Measurements from ENCODE around the gene SLC3A2. TPM values are rescaled to one million over a fixed set of nuclear protein-coding genes. Genes with fewer than 3 reads are reported as not detected.

Gene SLC3A2
- total and polyA plus RNA-seq, 8 donors, result 66.9 to 331 (median 75.1) TPM

- peaks cover 0 to 4% (median 0%) of the 10 kb centered on the region in 3 donors for H3K4me1 ChIP-seq
- FAIRE-seq (no peak), DNase-seq (no peak), ATAC-seq (no peak)
- no peak overlapping the region for H3K27ac ChIP-seq
- H3K9me3 ChIP-seq, result no peaks in the 10 kb centered on the region
- H3K4me3 ChIP-seq, result no peak overlapping the region
- no peaks in the 10 kb centered on the region for H3K36me3 ChIP-seq
- peaks cover 0 to 2% (median 0%) of the 10 kb centered on the region in 4 donors for H3K27me3 ChIP-seq
- 91 to 94% methylated on average over 11 of the region's 11 CpGs for WGBS, 2 donors
- no peak for TF ChIP-seq CTCF (IDR thresholded peaks at IDR 0.05)
- intact Hi-C loops (cut with DNase I), result loop anchor here in 1 of 3 donors (10.0 kb wide), 1 partner anchor 287 kb away; no protein-coding TSS in a partner anchor
Observed at GRCh38 chr11:62917906-62918502, 37.3 kb downstream of the SLC3A2 start.

- no peak overlapping the region for H3K4me3 ChIP-seq
- no peak for ATAC-seq
- DNase-seq, result no peak
- peaks cover 0 to 3% (median 0%) of the 10 kb centered on the region in 4 donors for H3K27me3 ChIP-seq
- H3K36me3 ChIP-seq, result no peaks in the 10 kb centered on the region
- no peak for FAIRE-seq
- no peak overlapping the region for H3K27ac ChIP-seq
- peaks cover 0 to 4% (median 0%) of the 10 kb centered on the region in 3 donors for H3K4me1 ChIP-seq
- H3K9me3 ChIP-seq, result no peaks in the 10 kb centered on the region
- intact Hi-C loops (cut with DNase I), result loop anchor here in 1 of 3 donors (10.0 kb wide), 1 partner anchor 286 kb away; no protein-coding TSS in a partner anchor
- no peak for TF ChIP-seq CTCF (IDR thresholded peaks at IDR 0.05)
- 75 to 77% methylated on average over 5 of the region's 5 CpGs for WGBS, 2 donors
Observed at GRCh38 chr11:62918531-62918930, 37.8 kb downstream of the SLC3A2 start.

GRCh38 chr11:62919476-62919875, 38.8 kb downstream of the SLC3A2 start:
- DNase-seq, result no peak
- 95 to 96% methylated on average over 10 of the region's 10 CpGs for WGBS, 2 donors
- no peak for ATAC-seq
- Histone ChIP-seq H3K27me3 (peaks cover 0 to 3% (median 0%) of the 10 kb centered on the region in 4 donors), H3K36me3 (no peaks in the 10 kb centered on the region), H3K27ac (no peak overlapping the region), H3K4me1 (peaks cover 0 to 6% (median 0%) of the 10 kb centered on the region in 3 donors), H3K9me3 (no peaks in the 10 kb centered on the region), H3K4me3 (no peak overlapping the region)
- no peak for TF ChIP-seq CTCF (IDR thresholded peaks at IDR 0.05)
- FAIRE-seq, result no peak
- intact Hi-C loops (cut with DNase I), result loop anchor here in 1 of 3 donors (10.0 kb wide), 1 partner anchor 285 kb away; no protein-coding TSS in a partner anchor

GRCh38 chr11:62919898-62920640, 39.4 kb downstream of the SLC3A2 start:
- peaks cover 0 to 6% (median 0%) of the 10 kb centered on the region in 3 donors for H3K4me1 ChIP-seq
- DNase-seq (no peak), FAIRE-seq (no peak), ATAC-seq (no peak)
- H3K27me3 ChIP-seq, result peaks cover 0 to 6% (median 0%) of the 10 kb centered on the region in 4 donors
- H3K27ac ChIP-seq, result no peak overlapping the region
- no peak overlapping the region for H3K4me3 ChIP-seq
- TF ChIP-seq CTCF (IDR thresholded peaks at IDR 0.05), result no peak
- intact Hi-C loops (cut with DNase I), result loop anchor here in 1 of 3 donors (10.0 kb wide), 1 partner anchor 285 kb away; no protein-coding TSS in a partner anchor
- no peaks in the 10 kb centered on the region for H3K9me3 ChIP-seq
- WGBS, 2 donors, result 64 to 69% methylated on average over 11 of the region's 11 CpGs
- no peaks in the 10 kb centered on the region for H3K36me3 ChIP-seq

All from pancreas (tissue), 10 donors.